ENCODE results near the gene TRPM5.
A peak's percentile ranks its signal among the peaks of the same experiment; 100 is the strongest.

The TRPM5 gene

DNA sequence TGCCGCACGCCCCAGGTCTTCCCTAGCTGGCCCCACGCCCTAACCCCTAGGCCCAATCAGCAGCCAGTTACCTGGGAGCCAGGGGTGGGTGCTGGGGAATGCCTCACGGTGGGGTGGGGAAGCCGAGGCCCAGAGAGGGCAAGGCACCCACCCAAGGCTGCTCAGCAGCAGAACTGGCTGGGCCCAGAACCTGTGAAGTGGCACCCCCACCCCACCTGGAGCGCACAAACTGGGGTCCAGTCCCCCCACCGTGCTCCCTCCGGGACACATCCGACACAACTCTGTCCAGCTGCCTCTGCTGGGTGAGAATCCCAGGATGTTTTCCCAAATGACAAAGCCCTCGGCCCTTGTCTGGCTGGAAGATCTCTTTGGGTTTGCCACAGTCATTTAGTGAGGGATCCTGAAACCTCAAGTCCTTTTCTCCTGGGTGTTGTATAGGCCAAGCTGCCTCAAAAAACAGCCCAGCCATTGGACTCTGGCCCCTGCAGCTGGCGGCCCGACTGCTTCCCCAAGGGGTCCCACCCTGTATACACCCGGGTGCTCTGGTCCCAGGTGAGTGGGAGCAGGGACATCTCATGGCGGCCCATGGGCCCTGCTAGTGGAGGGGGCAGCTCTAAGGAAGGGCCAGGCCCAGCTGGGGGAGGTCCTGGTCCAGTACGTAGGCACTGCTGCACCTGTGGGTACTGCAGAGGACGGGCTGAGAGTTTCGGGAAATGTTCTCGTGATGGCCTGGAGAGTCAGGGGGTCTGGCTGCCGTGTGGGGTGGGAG is 22.9 kb downstream of the TRPM5 start:
- DNase-seq: no peak

- peak; percentile 89 for DNase-seq
These were observed 23.6 kb downstream of the TRPM5 start for GRCh38 chr11:2420502-2421225.

- DNase-seq: peak; percentile 79
These were observed 24.4 kb downstream of the TRPM5 start for GRCh38 chr11:2419638-2420501.

GRCh38 chr11:2418693-2419360 is 25.5 kb downstream of the TRPM5 start:
- no peak for DNase-seq

DNA sequence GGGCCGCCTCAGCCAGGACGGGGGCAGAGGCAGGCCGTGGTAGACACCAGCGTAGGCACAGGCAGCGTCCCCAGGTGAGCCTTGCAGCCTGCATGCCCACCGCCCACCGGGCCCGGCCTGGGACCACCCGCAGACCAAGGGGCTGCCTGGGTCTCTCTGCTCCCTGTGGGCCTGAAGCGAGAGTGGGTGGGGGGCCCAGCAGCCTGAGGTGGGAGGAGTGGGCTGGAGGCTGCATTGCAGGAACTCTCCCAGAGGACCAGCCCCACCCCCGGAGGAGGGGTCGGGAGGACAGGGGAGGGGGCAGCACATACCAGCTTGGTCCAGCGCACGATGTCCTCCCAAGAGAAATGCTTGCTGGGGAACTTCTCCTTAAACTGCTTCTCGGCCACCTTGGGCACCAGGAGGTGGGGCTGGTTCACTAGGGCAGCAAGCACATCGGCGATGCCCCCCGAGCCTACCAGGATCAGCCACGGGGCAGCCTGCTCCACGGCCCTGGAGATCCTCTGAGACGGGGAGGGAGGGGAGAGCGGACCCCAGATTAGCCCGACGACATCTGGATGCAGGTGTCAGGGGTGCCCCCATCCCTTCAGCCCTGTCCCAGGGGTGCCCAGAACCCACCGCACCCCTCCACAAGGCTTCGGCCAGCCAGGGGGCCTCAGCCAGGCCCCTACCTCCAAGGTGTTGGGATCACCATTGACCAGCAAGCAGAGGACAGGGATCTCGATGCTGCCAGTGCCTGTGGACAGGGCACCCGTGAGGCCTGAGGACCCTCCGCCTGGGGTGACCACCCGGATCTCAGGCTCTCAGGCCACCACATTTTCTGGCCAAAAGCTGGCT is 26.2 kb downstream of the TRPM5 start:
- no peak for DNase-seq

DNA sequence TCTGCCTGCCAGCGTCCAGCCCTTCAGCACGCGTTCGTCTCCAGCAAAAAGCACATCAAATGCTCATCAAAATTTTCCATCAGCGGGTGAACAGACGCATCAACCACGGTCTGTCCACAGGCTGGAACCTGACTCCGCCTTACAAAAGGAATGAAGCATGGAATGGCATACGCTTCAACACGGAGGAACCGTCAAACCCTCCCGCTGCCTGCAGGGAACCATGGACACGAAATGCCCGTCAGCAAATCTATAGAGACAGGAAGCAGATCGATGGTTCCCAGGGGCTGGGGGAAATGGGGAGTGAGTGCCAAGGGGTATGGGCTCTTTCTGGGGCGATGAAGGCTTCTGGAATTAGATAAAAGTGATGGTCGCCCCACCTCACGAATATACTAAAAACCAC is 27.5 kb downstream of the TRPM5 start:
- DNase-seq: no peak

DNA sequence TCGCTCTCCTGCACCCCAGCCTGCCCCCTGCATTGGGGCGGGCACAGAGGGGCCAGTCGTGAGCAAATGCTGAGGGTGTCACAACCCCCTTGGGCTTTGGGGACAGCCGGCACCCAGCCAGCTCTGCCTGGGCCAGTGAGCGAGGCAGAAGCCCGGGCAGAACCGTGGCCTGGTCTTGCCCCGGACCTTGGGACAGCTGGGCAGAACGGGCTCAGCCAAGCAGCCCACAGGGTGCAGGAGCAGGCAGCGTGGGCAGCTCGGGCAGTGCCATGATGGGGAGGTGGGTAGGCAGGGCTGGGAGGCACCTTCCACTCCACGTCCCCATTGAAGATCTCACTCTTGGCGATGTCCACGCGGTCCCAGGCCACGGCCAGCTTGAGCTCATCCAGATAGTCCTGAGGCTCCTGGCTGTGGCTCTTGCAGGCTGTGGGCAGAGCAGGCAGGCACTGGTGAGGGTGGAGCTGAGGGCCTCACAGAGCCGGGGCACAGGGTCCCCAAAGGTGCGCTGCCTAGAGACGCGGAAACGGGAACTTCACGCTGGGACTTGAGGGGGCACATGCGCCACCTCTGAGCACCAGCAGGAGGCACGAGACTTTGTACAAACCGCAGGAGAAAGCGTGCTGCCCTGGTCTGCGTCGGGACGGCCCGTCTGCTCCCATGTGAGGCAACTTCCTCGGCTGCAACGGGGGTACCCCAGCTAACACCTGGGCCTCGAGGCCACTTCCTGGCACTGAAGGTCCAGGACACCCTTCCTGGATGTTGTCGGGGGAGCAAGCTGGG is 28.5 kb downstream of the TRPM5 start:
- DNase-seq: no peak

DNA sequence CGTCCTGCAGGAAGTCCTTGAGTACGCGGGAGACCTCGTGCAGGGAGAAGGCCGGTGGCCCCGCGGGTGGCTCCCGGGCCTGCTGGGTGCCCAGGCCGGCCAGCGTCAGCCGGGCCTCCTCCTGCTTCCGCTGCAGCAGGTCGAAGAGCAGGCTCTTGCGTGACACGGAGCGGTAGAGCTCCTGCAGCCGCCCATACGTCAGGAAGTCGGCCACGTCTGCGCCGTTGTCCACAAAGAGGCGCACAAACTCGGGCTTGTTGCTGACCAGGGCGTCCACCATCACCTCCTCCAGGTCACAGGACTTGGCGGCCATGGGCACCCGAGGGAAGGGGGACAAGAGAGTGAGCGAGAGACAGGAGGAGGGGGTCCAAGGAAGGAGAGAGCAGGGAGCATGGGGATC is 29.1 kb downstream of the TRPM5 start:
- no peak for DNase-seq

DNA sequence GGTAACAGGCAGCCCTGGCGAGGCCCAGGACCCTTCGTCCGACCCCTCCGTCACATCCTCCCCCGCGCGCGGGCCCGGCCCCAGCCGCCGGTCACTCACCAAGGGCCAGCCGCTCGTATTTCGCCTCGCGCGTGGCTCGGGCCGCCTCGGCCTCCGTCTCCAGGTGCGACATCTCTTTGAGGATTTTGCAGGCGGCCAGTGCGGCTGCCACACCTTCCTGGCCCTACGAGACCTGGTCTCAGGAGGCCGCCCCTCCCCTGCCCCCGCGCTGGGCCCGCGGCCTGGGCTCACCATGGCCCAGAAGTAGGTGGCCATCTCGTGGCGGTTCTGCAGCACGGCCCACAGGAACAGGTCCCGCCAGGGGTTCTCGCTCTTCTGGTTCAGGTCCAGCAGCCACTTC is 29.7 kb downstream of the TRPM5 start:
- DNase-seq: no peak

DNA sequence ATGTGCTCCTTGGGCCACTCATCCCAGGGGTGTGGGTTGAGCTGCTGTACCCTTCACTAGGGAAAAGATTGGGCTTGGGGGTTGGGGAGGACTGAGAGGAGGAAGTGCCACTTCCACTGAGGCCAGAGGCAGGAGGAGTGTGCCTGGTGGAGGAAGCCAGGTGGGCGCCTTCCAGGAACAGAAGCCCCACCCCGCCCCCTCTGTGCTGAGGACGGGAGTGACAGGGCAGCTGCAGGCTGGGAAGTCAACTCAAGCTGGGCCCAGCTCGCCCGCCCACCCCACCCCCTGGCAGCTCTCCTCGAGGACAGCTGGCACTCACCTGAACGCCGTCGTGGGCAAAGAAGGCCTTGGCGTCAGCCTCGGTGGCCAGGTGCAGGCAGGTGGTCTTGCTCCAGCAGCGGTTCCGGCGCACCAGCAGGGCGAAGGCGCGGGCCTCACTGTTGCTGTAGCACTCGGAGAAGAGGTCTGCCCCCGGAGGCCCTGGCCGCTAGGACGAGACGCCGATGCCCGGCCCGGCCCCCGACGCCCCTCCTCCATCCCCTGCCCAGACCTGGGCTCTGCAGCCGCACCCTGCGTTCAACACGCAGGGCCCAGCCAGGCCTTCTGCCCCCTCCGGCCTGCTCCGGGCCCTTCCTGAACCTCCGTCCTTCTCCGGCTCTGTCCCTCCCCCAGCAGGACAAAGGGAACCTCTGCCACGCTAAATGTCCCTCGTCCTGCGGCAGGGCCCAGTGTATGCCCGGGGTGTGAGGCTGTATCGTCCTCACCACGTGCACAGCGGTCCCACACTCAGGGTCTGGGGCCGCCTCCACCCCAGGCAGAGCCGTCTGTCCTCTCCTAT is 30.4 kb downstream of the TRPM5 start:
- no peak for DNase-seq

GRCh38 chr11:2412323-2412722 is 32.0 kb downstream of the TRPM5 start:
- no peak for DNase-seq

DNA sequence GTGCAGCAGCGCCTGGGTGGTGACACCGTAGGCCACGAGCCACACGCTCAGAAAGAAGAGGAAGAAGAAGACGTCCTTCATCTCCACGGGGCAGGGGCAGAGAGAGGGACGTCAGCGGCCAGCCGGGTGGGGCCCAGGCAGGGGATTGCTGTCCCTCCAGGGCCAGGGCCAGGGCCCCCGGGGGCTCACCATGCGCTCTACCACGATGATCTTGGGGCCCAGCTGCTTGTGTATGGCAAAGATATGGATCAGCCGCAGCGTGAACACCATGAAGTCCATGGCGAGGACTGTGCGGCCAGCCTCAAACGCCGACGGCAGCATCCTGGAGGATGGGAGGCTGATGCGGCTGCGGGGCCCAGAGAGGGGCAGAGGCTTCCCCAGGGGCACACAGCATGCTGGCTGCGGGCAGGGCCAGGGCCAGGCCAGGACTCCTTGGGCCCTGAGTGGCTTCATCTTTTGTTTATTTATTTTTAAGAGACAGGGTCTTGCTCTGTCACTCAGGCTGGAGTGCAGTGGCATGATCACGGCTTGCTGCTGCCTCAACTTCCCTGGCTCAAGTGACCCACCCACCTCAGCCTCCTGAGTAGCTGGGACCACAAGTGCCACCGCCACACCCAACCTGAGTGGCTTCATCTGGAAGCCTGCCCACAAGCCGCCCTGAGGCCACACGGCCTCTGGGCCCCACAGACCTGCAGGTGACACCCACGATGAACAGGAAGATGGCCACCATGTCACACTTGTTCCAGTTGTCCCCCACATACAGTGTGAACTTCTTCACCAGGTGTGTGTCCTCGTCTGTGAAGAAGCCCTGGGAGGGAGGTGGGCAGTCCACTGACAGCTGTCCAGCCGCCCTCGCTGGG is 32.6 kb downstream of the TRPM5 start:
- DNase-seq: no peak

GRCh38 chr11:2410616-2411015 is 33.7 kb downstream of the TRPM5 start:
- no peak for DNase-seq

DNA sequence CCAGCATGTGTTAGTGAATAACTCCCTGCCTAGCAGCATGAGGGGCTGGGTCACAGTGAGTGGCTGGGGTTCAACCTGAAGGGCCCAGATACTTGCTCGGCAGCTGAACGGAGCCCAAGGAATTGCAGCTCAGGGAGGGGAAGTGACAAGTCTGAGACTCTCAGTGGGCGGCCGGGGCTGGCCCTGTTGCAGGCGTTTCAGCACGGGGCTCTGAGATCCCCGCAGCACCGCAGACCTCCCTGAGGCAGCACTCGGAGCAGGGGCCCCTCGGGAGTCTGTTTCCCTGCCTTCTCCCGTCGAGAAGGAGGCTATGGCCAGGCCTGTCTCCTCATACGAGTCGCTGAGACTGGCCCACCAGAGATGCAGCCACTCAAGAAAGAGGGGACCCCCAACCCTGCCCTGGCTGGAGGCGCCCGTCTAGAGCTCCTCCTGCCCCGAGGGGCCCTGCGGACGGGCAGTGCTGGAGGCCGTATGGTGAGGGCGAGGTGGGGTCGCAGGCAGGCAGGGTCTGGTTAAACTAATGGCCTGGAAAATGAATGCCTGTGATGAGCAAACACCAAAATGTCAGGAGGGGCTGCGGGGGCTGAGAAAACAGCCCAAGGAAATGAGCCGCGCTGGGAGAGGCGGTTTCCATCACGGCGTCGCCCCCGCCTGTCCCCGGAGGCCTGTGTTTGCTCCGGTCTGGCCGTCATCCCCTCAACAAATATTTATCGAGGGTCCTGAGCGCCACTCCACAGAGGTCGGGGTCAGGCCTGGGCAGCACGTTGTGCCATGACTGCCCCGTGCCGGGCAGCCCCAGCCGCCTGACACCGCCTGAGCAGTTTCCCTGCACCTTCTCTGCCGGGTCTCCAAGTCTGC is 34.5 kb downstream of the TRPM5 start:
- peak; percentile 91 for DNase-seq

GRCh38 chr11:2409126-2409525 is 35.2 kb downstream of the TRPM5 start:
- DNase-seq: no peak

DNA sequence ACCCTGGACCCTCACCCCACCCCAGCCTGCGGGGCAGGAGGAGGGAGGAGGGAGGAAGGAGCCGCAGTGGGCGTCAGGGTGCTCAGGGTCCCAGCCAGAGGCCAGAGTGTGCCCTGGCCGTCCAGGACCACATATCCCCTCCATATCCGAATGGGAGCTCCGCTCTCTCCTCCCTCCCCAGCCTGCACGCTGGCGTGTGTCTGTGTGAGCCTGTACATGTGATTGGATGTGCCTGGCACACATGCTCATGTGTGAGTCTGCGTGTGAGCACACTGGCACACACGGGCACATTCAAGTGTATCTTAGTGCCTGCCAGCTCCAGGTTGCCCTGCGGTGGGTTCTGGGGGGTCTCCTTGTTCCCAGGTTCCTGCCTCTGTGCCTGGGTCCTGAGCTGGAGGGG is 35.6 kb downstream of the TRPM5 start:
- peak; percentile 82 for DNase-seq

DNA sequence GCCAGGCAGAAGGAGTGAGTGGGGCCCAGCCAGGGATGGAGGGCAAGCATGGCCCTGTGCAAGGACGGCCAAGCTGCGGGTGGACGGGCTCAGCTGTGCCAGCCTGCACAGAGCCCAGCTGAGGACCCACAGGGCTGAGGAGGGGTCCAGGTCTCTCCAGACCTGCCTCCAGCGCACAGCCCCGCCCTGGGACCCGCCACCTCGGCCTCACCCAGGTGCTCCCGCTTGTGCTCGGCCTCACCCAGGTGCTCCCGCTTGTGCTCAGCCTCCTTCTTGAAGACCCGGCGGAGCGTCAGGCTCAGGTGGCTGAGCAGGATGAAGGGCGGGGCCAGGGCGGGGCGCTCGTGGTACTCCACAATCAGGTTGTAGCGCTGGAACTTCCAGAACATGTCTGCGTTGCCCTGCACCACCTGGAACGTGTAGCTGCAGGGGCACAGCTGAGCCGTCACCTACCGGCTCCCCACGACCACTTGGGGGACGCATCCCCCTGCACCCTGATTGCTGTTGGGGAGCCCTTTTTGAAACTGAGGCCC is 37.4 kb downstream of the TRPM5 start:
- DNase-seq: no peak
